HG03520 (cell line): ENCODE results near the gene ZBTB47.

ENCODE experiments used
- ATAC-seq: cut with Tn5 transposase; IDR thresholded peaks from one replicate; pipeline ENCODE4 v1.9.1; 2021; ENCODE audit warnings: mild to moderate bottlenecking, moderate library complexity; ENCODE audit not compliant: unreplicated experiment

ZBTB47 gene

DNA sequence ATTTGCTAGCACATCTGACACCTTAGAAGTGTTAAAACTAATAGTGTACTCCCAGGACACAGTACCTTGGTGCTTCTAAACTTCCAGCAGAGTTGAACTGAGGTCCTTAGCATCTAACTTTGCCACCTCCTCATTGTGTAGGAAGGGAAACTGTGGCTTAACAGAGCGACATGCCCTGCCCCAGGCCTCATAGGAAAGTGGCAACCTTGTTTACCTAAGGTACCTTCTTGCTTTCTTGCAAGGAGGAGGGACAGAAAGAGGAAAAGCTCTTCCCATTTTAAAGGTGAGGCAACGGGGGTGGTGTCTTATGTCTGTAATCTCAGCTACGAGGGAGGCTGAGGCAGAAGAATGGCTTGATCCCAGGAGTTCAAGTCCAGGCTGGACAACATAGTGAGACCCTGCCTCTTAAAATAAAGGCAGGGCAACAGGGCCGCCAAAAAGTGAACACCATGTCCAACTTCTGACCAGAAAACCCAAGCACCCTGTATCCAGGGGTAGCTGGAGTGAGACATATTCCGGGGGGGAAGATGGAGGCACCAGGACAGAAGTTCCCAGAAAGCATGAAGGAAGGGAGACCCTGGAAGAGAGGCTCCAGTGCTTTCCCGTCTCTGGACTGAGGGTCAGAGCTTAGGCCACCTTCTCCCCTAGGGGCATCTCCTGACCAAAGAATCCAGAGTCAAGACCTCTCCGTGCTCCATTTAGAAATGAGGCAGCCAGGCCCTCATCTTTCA, 31.3 kb downstream of the ZBTB47 start:
- no peak for ATAC-seq

DNA sequence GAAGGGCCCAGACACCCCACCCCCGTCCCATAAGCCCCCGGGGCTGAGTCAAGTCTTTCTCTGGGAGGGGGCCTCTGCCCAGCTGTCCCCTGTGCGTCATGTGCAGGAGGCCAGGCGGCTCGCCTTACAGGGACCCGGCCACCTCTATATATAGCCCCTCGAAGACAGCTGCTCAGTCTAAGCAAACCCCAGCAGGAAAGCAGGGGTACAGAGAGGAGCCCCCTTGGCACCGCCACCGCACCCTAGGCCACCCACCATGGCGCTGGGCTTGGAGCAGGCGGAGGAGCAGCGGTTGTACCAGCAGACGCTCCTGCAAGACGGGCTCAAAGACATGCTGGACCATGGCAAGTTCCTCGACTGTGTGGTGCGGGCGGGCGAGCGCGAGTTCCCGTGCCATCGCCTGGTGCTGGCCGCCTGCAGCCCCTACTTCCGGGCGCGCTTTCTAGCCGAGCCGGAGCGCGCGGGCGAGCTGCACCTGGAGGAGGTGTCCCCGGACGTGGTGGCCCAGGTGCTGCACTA, 31.9 kb downstream of the ZBTB47 start, which contains the start of gene KLHL40:
TSS of gene KLHL40 (plus strand) at position 175 of the 519 bp plus-strand sequence. CDS start at position 257, 82 bp downstream.
- ATAC-seq, result no peak

DNA sequence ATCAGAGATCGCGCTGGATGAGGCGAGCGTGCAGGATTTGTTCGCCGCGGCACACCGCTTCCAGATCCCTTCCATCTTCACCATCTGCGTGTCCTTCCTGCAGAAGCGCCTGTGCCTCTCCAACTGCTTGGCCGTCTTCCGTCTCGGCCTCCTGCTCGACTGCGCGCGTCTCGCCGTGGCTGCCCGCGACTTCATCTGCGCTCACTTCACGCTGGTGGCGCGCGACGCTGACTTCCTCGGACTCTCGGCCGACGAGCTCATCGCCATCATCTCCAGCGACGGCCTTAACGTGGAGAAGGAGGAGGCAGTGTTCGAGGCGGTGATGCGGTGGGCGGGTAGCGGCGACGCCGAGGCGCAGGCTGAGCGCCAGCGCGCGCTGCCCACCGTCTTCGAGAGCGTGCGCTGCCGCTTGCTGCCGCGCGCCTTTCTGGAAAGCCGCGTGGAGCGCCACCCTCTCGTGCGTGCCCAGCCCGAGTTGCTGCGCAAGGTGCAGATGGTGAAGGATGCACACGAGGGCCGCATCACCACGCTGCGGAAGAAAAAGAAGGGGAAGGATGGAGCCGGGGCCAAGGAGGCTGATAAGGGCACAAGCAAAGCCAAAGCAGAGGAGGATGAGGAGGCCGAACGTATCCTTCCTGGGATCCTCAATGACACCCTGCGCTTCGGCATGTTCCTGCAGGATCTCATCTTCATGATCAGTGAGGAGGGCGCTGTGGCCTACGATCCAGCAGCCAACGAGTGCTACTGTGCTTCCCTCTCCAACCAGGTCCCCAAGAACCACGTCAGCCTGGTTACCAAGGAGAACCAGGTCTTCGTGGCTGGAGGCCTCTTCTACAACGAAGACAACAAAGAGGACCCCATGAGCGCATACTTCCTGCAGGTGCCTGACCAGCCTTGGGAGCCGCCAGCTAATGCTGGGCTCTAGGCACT, 32.7 kb downstream of the ZBTB47 start:
- ATAC-seq, result no peak

- ATAC-seq, result no peak
Observed at GRCh38 chr3:42686832-42687650, 33.5 kb downstream of the ZBTB47 start.

- no peak for ATAC-seq
Observed at GRCh38 chr3:42688016-42688415, 34.5 kb downstream of the ZBTB47 start.

GRCh38 chr3:42688487-42689420, 35.3 kb downstream of the ZBTB47 start:
- no peak for ATAC-seq

DNA sequence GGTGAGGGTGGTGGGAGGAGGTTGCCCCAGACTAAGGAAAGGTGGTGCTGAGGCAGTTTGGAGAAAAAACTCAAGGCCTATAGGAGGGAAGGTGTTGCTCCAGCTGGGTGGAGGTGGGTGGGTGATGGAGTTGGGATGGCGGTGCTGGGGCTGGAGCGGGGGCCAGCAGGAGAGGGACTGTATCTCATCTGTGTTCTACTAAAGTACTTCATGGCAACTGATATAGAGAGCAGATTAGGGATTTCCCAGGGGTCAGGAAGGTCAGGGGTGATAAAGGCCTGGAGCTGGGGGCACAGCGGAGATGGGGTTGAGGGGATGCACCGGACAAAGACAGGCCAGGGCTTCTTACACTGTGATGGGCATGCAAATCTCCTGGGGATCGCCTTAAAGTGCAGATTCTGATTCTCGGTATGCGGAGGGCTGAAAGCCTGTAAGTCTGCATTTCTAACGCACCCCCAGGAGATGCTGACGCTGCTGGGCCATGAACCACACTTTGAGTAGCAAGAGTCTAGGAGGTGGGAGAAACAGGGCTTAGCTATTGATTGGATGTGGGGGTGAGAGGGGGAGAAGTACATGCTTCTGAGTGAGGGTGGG, 36.0 kb downstream of the ZBTB47 start:
- no peak for ATAC-seq

DNA sequence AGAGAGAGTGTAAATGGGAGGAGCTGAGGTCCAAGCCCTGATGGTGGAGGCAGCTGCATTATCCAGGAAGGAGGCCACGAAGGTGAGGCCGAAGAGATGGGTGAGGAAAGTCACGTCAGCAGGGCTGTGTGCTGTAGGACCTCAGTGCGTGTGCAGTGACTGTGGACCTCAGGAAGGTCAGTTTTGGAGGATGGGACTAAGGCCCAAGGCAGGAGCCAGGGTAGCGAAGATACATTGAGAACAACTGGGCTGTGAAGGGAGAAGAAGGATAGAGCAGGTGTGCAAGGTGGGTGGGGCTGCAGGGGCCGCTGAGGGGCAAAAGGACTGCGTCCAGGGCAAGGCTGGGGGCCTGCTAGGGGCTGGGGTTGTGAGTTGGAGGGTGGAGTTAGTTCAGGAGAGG, 36.7 kb downstream of the ZBTB47 start:
- no peak for ATAC-seq

- ATAC-seq, result no peak
Observed at GRCh38 chr3:42690766-42691680, 37.5 kb downstream of the ZBTB47 start.

DNA sequence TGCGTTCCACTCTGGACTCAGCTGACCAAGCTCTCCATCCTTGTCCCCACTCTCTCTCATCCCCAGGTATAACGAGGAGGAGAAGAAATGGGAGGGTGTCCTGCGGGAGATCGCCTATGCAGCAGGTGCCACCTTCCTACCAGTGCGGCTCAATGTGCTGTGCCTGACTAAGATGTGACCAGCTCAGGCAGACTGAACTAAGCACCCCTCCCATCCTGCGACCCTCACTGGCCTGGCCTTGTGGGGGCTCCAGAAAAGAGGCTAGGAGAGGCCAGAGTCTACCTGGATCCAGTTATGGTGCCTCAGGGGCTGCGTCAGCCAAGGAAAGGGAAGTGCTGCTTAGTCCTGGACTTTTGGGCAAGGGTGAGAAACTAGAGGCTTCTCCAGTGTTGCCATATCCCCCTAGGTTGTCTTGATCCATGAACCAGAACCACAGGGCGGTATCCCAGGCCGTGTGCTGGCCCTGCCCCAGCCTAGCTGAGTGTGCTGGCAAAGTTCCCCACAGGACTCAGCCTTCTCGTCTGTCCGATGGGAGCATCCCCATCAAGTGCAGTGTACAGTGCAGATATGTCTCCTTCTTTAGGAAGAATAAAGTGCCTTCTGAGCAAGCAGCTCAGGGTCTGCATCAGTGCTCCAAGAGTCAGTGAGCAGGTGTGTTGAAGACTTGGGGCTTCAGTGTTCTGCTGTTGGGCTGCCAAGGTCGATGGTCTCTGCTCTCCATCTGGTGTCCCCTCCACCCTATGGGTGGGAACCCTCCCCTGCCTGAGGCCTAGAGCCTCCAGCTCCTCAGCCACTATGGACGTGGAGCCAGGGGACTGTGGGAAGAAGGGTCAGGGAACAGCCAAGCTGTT, 38.5 kb downstream of the ZBTB47 start:
- ATAC-seq, result no peak

DNA sequence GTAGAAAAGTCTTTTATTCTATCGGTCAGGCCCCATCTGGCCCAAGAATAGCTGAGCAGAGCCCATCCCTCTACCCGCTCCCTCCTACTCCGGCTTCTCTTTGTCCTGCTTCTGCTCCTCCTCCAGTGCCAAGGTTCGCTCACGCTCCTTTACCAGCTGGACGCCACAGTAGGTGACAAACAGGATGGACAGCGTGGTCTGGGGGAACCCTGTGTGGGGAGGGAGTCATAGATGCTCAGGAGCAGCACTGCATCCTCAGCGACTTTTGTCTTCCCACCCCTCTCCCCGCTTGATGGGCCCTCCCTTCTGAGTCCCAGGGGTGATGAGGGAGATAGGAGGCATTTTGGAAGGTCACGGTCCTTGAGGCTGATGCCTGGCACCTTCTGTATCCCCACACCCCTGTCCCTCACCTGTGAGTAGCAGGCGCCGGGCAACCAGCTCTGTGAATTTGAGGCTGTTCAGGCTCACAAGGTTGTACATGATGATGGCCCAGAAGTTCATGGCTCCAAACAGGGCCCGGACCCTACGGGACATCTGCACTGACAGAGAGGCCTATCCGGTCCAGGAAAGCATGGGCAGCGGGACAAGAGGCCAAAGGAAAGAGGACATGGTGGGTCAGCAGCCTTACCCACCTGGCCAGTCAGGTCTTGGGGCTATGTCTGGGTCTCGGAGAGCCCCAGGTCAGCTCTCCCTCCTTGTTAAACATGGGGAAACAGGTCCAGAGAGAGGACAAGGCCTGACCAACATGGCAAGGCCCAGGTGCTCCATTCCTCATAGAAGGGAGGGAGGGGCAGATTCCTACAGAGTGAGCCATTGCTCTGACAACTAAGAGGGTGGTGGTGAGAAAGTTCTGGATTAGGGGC, 39.4 kb downstream of the ZBTB47 start:
- ATAC-seq, result no peak

- no peak for ATAC-seq
Observed at GRCh38 chr3:42693530-42693930, 40.0 kb downstream of the ZBTB47 start.

DNA sequence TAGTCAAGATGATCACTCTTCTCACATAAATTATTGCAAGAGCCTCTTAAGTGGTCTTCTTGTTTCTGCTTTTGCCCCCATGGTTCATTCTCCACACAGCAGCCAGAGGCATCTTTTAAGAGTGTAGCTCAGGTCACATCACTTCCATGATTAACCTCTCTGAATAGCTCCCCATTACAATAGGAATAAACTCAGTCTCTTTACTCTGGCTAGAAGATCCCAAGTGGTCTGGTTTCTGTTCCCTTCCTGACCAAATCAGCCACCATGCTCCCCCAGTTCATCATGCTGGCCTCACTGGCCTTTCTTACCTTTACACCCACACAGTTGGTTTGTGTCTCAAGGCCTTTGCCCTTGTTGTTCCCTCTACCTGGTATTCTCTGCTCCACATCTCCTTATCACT, 40.9 kb downstream of the ZBTB47 start:
- no peak for ATAC-seq

GRCh38 chr3:42696356-42697288, 43.1 kb downstream of the ZBTB47 start:
- ATAC-seq, result no peak

DNA sequence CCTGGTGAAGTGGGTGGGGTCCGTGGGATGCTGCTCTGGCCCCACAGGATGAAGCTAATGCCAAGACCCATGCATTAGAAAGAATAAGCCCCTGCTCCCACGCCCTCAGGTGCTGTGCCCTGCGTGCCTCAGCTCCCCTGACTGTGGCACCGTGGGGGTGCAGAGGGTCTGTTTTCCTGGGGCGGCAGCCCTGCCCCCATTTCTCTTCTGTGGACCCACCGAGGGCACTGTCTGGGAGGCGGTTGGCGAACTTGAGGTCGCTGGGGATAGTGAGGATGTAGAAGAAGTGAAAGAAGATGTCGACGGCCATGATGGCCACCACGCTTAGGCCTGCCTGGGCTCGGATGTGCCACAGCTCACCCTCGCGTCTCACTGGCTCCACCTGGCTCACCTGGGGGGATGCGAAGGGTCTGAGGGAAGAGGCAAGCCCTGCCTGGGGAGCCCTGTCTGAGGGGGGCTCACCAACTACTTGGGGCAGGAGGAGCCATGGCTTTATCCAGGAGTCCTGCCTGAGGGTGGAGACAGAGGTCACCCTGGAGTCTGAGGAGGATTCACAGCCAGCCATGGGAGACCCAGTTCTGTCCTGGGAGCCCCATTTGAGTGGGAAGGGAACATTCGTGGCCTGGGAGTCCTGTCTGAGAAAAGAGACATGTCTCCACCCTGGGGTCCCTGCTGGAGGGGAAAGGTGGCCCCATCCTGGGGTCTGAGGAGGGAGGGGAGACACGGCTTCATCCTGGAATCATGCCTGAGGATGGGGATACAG, 44.0 kb downstream of the ZBTB47 start:
- ATAC-seq, result no peak
